Right ventricle myocardium superior (tissue), 1 donor: ENCODE data around the gene TRNAU1AP. TPM values are rescaled to one million over a fixed set of nuclear protein-coding genes. Genes with fewer than 3 reads are reported as not detected.
"Not testable (repeated sequence)": the region's sequence is repeated elsewhere in the genome, so short reads cannot be mapped to it uniquely, and the experiment has no call there.

ENCODE experiments used
- ATAC-seq: fragments of 200-7000 bp; cut with Tn5 transposase; one replicate; pipeline ENCODE4 v1.9.1; 2020; ENCODE audit warnings: mild to moderate bottlenecking; ENCODE audit not compliant: poor library complexity
- DNase-seq: peaks from one replicate; pipeline ENCODE4 v3.0.0-alpha.2; 2020
- intact Hi-C: fragments of 100-400 bp; cut with DNase I; formaldehyde crosslinking; loops from one replicate; pipeline ENCODE4 v1.11.2; 2022
- total RNA-seq: library from RNA; stranded (reverse); fragmentation: NEBNext Ultra II Directional; extraction: Animal tissue kit (Norgen Biotek cat#: 25700); gene quantifications from one replicate; pipeline ENCODE4 v1.2.1, GENCODE V29; 2021
- donor health status: DM: no; HTN: yes; CAD: no; lungs with severe emphysema.

Gene TRNAU1AP
- total RNA-seq, 1 donor from 2014 or later: 11.7 TPM

- DNase-seq (no peak), ATAC-seq (no peak)
- intact Hi-C loops: loop anchor here (5.0 to 10.0 kb wide), 2 partner anchors 85 to 357 kb away; no protein-coding TSS in a partner anchor
These were observed 32.7 kb upstream of the TRNAU1AP start for GRCh38 chr1:28519946-28520725.

DNA sequence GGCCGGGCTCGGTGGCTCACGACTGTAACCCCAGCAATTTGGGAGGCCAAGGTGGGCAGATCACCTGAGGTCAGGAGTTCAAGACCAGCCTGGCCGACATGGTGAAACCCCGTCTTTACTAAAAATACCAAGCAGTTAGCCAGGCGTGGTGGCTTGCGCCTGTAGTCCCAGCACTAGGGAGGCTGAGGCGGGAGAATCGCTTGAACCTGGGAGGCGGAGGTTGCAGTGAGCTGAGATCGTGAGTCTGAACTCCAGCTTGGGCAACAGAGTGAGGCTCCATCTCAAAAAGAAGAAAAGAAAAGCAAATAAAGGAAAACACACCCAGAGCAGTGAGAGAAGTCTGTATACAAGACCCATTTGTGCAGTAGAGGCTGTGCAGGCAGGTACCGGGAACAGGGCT lies 32.1 kb upstream of the TRNAU1AP start:
- ATAC-seq, intact Hi-C loops, DNase-seq: not testable (repeated sequence)

DNA sequence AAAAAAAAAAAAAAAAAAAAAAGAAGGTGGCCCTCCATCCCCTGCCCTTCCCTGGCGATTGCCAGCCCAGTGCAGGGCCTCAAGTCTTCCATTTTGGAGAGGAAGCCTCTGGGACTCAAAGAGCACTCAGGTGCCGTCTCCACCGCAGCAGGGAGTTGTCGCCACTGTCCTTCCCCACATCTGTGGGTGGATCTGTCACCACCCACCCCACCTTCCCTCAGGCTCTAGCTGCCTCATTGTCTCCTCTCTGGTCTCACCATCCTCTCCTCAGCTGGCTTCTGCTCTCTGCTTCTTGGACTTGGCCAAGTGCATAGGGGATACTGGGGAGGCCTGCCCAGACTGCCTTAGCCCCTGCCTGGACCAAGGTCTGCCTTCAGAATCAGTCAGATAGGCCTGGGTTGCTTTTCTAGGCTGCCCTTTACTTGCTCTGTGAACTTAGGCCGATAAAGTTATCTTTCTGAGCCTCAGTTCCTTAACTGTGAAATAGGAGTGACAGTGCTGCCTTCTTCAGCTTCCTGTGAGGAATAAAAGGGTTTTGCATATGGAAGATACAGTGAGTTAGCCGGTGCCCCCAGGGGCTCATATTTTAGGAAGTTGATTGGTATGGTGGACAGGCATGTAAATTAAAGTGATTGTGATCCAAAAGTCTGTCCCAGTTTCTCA lies 31.3 kb upstream of the TRNAU1AP start:
- intact Hi-C loops: no loop called here
- no peak for ATAC-seq
- DNase-seq: no peak

DNA sequence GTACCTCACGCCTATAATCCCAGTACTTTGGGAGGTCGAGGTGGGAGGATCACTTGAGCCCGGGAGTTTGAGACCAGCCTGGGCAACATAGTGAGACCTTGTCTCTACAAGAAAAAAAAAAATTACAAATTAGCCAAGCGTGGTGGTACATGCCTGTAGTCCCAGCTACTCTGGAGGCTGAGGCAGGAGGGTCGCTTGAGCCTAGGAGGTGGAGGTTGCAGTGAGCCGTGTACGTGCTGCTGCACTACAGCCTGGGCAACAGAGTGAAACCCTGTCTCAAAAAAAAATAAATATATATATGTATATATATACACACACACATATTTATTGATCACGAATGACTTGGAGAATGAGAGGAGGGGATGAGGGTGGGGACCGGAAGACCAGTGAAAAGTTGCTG lies 30.3 kb upstream of the TRNAU1AP start:
- DNase-seq, ATAC-seq, intact Hi-C loops: not testable (repeated sequence)

DNA sequence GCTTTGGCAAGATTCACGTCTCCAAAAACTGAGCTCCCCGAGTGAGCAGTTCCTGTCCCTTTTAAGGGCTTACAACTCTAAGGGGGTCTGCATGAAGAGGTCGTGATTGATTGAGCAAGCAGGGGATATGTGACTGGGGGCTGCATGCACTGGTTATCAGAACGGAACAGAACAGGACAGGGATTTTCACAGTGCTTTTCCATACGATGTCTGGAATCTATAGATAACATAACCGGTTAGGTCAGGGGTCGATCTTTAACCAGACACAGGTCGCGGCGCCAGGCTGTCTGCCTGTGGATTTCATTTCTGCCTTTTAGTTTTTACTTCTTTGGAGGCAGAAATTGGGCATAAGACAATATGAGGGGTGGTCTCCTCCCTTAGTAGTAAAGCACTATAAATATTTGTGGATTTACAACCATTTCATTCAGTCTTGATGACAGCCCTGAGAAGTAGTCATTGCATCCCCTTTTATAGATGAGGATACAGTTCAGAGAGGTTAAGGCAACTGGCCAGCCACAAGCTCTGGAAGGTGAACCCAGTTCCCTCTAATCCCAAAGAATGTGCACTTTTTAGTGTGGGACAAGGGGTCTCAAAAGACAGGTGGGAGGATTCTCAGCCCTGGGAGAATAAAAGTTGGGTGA lies 27.8 kb upstream of the TRNAU1AP start:
- DNase-seq, intact Hi-C loops, ATAC-seq: not testable (repeated sequence)

GRCh38 chr1:28526886-28527285 lies 26.0 kb upstream of the TRNAU1AP start:
- DNase-seq: no peak
- ATAC-seq: no peak
- intact Hi-C loops: no loop called here

GRCh38 chr1:28530456-28530855 lies 22.4 kb upstream of the TRNAU1AP start:
- intact Hi-C loops: no loop called here
- DNase-seq (no peak), ATAC-seq (no peak)

- intact Hi-C loops: no loop called here
- no peak for ATAC-seq
- DNase-seq: no peak
These were observed 18.2 kb upstream of the TRNAU1AP start for GRCh38 chr1:28534671-28535070.

GRCh38 chr1:28535180-28535579 lies 17.7 kb upstream of the TRNAU1AP start:
- intact Hi-C loops: no loop called here
- ATAC-seq (no peak), DNase-seq (no peak)

- no peak for ATAC-seq
These were observed 15.3 kb upstream of the TRNAU1AP start for GRCh38 chr1:28537457-28538199.

DNA sequence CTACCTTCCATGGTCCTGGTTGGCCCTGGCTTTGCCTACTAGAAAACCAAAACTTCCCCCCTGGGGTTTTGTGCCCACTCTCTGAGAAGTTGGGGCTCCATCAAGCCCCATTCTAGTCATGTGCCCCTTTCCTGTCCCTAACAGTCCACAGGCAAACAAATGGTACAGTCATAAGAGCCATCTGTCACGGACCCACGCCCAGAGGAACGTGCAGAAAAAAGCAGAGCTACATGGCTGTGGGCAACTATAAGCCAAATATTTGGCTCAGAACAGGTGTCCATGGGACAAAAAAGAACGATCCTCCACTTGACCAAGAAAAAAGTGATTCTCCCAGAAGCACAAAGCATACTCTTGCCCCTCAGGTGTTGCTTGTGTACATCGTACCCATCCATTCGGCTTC lies 14.6 kb upstream of the TRNAU1AP start:
- intact Hi-C loops: no loop called here
- ATAC-seq: no peak
- DNase-seq: no peak

More at GRCh38 chr1:28537457-28538199, 15.3 kb upstream of the TRNAU1AP start:
- intact Hi-C loops: no loop called here
- no peak for DNase-seq

GRCh38 chr1:28540651-28541050 lies 12.2 kb upstream of the TRNAU1AP start:
- intact Hi-C loops: no loop called here
- DNase-seq: no peak
- no peak for ATAC-seq

DNA sequence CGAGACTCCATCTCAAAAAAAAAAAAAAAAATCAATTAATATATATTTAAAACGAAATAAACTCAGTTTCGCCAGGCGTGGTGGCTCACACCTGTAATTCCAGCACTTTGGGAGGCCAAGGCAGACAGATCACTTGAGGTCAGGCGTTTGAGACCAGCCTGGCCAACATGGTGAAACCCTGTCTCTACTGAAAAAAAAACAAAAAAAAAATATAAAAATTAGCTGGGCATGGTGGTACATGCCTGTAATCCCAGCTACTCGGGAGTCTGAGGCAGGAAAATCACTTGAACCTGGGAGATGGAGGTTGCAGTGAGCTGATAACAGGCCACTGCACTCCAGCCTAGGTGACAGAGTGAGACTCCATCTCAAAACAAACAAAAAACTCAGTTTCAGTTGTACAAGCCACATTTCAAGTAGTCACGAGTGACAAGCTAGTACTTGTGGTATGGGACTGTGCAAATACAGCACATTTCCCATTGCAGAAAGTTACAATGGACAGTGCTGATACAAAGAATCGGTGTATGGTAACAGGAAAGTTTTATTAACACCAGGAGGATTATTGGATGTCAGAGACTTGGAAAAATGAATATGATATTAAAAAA lies 11.4 kb upstream of the TRNAU1AP start:
- ATAC-seq, DNase-seq, intact Hi-C loops: not testable (repeated sequence)

GRCh38 chr1:28545246-28545628 lies 7.6 kb upstream of the TRNAU1AP start:
- no peak for DNase-seq
- no peak for ATAC-seq
- intact Hi-C loops: no loop called here

DNA sequence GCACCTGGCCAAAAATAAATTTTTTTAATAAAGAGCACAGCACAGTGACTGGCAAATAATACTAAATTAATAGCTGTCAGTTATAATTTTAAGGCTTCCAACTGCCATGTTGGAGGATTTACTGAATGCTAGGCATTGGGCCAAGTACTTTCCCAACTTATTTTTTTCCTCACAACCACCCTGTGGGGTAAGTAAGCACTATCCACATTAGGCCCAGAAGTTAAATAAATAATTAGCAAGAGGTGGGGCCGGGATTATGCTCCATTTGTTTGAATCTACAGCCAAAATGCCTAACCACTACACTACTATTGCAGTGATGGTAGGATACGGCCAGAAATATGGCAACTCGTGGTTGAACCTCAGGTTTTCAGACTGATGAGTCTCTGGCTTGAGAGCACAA lies 4.6 kb upstream of the TRNAU1AP start:
- DNase-seq: no peak
- intact Hi-C loops: no loop called here
- ATAC-seq: no peak

GRCh38 chr1:28551381-28551780 lies 1.5 kb upstream of the TRNAU1AP start:
- DNase-seq: no peak
- intact Hi-C loops: no loop called here
- ATAC-seq: no peak

DNA sequence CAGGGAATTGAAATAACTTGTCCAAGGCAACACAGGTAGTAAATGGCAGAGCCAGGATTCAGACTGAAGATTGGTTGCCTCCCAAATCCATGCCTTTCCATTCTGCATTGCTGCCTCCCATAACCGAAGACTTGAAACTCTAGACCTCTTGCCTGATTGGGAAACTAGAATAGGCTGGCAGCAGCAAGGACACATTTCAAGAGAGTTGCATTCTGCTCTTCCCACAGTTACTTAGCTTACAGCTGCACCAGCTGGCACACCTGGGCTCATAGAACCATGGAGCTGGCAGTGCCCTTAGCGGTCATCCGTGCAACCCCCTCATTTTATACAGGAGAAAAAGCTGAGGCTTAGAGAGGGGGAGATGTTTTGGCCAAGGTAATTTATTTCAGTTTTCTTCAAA lies 8.0 kb downstream of the TRNAU1AP start:
- no peak for DNase-seq

DNA sequence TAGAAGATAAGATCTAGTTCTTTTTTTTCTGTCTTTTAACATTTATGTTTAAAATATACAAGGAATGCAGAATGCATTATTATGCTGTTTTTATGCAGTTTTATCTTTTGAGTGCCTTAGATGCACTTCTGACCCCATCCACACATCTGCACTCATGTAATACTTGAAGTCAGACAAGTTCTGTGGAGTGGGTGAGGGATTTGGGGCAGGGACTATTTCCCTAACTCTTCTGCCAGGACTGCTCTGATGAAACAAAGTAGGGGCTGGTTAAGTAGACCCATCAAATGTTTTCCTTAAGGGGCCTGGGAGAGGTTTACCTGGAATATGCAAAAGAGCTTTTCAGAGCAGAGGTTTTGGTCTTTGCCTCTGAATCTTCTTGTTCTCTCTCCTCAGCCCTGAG lies 11.4 kb downstream of the TRNAU1AP start:
- DNase-seq: no peak
- intact Hi-C loops: no loop called here
- ATAC-seq: no peak

More for the DNA sequence above, 8.0 kb downstream of the TRNAU1AP start:
- ATAC-seq: no peak
- intact Hi-C loops: no loop called here

GRCh38 chr1:28565040-28565439 lies 12.2 kb downstream of the TRNAU1AP start:
- ATAC-seq (no peak), DNase-seq (no peak)
- intact Hi-C loops: no loop called here
